ENCODE data around the gene NFATC2.
"Not testable (repeated sequence)": the region's sequence is repeated elsewhere in the genome, so short reads cannot be mapped to it uniquely, and the experiment has no call there.

Gene NFATC2

GRCh38 chr20:51353491-51353890 is 189.0 kb downstream of the NFATC2 start:
- no peak for DNase-seq (ENCODE audit: low spot score)

DNA sequence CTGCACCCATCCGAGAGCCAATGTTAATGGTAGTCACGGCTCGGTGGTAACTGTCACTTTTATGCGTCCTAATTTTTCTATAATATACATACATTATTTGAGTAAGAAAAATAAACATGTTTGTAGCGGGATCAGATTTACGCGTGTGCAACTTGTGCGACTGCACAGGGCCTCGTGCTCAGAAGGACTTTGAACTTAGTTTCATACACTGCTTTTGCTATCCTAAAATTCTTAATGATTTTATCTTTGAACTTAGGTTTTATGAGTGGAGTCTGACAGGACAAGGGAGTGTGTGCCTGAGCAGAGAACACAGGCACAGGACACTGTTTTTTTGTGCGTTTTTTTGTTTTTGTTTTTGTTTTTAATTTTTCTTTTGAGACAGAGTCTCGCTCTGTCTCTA is 189.7 kb downstream of the NFATC2 start:
- DNase-seq (ENCODE audit: low spot score): no peak

GRCh38 chr20:51350941-51351631 is 191.4 kb downstream of the NFATC2 start:
- peak; percentile 43 for DNase-seq (ENCODE audit: low spot score)

DNA sequence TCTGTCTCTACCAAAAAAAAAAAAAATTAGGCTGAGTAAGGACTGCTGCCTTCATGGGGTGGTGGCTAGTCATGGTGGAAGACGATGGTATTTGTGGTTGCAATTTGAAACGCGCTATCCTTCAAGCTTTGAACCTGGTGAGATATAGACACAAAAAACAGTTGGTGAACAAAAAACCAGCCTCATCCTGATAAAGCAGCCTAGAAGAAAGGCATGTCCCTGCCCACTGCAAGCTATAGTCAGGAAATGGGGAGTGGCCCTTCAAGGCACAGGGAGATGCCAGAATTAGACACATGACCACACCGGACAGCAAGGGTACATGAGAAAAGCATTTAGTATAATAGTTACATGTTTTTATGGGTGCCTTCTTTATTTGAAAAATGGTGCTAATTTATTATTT is 193.6 kb downstream of the NFATC2 start:
- no peak for DNase-seq (ENCODE audit: low spot score)

- DNase-seq (ENCODE audit: low spot score): no peak
Measured at GRCh38 chr20:51347831-51348230, 194.7 kb downstream of the NFATC2 start.

DNA sequence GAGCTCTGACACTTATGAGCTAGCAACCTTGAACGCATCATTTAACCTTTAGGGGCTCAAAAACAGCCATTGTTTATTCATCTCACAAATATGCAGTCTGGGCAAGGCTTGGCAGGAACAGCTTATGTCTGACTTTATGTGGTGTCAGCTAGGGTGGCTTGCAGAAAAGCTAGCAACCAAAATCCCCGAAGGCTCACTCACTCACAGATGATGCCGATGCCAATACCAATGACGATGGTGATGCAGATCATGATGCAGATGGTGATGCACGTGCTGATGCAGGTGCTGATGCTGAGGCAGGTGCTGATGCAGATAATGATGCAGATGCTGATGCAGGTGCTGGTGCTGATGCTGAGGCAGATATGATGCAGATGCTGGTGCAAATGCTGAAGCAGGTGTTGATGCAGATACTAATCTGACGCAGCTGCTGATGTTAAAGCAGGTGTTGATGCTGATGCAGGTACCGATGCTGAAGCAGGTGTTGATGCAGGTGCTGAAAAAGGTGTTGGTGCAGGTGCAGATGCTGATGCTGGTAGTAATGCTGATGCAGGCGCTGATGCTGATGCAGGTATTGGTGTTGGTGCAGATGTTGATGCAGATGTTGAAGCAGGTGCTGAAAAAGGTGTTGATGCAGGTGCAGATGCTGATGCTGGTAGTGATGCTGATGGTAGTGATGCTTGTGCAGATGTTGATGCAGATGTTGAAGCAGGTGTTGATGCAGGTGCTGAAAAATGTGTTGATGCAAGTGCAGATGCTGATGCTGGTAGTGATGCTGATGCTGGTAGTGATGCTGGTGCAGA is 195.6 kb downstream of the NFATC2 start:
- DNase-seq (ENCODE audit: low spot score): peak; percentile 47

DNA sequence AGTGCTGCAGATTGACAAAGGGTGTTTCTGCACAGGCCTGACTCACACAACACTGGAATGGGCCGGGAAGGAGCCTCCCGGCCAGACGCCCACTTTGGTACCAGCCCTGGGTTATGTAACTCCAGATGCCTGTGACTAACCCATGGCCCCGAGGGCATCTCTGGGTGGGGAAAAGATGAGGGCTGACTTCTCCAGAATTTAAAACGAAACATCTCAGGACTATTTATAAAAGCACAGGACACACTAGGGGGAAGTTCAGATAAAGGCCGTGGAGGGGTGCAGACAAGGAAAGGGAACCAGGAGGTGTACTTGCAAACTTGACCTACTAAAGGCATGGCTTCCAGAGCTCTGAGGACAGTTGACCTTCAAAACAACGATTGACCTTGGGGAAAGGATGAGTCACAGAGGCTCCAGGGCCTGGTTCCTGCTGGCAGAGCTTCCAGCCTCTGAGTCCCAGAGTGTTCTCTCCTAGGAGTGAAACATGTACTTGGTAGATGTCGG is 196.9 kb downstream of the NFATC2 start:
- DNase-seq (ENCODE audit: low spot score): no peak

- DNase-seq (ENCODE audit: low spot score): not testable (repeated sequence)
Measured at GRCh38 chr20:51343802-51344201, 198.7 kb downstream of the NFATC2 start.

- no peak for DNase-seq (ENCODE audit: low spot score)
Measured at GRCh38 chr20:51342510-51343236, 199.8 kb downstream of the NFATC2 start.

DNA sequence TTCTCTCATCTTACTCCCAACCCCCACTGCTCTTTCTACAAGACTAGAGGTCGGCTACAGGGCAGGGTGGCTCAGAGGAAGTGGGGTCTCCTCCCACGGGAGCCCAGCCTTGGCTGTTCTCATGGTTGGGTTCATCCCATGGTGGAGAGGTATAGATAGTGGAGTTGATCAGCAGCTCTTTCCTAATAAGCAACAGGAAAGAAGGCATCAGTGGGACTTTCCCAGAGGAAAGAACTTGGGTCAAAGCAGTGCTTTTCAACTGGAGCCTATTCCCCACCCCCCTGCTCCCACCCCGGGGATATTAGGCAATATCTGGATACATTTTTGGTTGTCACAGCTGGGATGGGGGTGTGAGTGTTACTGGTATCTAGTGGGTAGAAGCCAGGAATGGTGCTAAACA is 200.9 kb downstream of the NFATC2 start:
- no peak for DNase-seq (ENCODE audit: low spot score)

DNA sequence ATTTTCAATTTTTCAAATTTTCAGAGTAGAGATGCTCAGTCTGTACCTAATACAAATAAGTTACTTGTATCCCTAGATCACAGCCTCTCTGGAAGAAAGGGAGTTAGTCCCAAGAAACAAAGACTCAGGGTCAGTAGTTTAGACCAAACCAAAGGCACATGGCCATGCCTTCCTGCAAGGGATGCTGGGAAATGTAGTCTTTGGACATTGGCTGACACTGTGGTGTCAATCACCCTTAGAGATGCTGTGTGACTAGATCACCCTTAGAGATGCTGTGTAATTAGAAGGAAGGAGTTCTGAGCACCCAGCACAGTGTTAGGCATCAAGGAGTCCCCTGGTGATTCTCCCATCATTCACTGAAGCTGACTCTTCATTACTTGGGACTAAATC is 202.1 kb downstream of the NFATC2 start:
- no peak for DNase-seq (ENCODE audit: low spot score)

DNA sequence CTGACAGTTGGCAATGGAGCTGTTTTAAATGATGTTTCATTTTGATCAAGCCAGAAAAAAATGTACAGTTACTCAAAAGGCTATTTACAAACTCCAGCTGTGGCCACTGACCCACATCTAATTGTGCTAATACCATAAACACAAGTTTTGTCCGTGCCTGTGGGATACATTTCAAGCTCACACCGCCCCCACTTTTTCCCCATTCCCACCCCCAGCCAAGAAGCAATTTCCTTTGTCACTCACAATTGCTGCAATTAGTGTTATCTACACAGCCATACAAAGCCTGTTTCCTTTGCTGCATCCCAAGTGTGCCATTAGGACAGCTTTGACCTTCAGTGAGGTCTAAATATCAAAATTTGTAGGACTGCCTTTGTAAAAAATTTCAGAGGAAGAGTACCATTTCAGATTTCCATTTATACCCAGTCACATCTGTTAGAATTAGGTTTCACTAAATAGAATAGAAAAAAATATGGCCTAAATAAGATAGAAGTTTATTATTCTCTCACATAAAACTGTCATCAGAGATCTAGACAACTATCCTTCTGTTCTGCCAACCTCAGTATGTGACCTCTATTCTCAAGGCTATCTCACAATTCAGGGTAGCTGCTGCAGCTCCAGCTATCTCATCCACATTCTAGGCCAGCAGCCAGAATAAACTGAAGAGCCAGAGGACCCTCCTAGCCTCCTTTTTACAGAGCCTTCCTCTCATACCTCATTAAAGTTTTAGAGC is 202.6 kb downstream of the NFATC2 start:
- no peak for DNase-seq (ENCODE audit: low spot score)

GRCh38 chr20:51338692-51339440 is 203.7 kb downstream of the NFATC2 start:
- no peak for DNase-seq (ENCODE audit: low spot score)

DNA sequence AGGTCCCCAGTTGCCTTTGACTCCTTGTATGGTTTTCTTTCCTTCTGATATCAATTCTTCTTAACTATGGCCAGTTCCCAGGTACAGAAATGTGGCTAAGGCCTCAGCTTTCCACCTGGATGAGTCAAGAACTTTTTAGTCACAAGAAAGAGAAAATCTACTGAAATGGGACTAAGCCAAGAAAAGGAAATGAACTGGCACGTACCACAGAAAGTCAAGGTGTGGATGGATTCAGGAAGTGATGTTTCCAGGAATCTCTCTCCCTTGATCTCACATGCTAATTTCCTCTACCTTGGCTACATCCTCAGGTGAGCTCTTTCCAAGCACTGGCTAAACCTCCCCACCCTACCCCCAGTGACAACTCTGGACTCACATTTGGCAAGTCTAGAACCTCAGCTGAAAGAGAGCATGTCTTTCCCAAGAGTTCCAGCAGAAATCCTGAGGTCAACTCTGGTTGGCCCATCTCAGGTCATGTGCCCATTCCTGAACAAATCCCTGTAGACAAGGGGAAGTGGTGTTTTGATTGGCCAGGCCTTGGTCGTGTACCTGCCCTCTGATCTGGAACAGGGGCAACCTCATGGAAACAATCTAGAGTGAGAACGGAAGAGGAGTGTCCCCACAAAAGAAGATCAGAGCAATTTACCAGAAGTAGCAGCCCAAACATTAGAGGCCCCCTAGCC is 205.3 kb downstream of the NFATC2 start:
- DNase-seq (ENCODE audit: low spot score): no peak

Measured in kidney tubule cell (primary cell).